Activated T-cell treated with anti-CD3 and anti-CD28 coated beads, Interleukin-2, amount 50 U/mL, for 24 hours (primary cell): ENCODE results near the gene MAOA.
A peak's percentile ranks its signal among the peaks of the same experiment; 100 is the strongest.

Experiments used
- DNase-seq: peaks from one replicate; pipeline ENCODE4 v3.0.0-alpha.2; 2020
- H3K27ac Mint-ChIP-seq: 2 replicates; pipeline ENCODE4 v1.8.0; 2020; ENCODE audit warnings: mild to moderate bottlenecking, mixed read lengths
- H3K27me3 Mint-ChIP-seq: 2 replicates; pipeline ENCODE4 v1.8.0; 2020; ENCODE audit warnings: mixed read lengths
- H3K36me3 Mint-ChIP-seq: 2 replicates; pipeline ENCODE4 v1.8.0; 2020; ENCODE audit warnings: low read depth, mixed read lengths
- H3K4me1 Mint-ChIP-seq: 2 replicates; pipeline ENCODE4 v1.8.0; 2020; ENCODE audit warnings: low read depth, mixed read lengths
- H3K4me3 Mint-ChIP-seq: 2 replicates; pipeline ENCODE4 v1.8.0; 2020; ENCODE audit warnings: mild to moderate bottlenecking, moderate library complexity, mixed read lengths
- H3K9me3 Mint-ChIP-seq: 2 replicates; pipeline ENCODE4 v1.8.0; 2020; ENCODE audit warnings: mixed read lengths

MAOA gene

DNA sequence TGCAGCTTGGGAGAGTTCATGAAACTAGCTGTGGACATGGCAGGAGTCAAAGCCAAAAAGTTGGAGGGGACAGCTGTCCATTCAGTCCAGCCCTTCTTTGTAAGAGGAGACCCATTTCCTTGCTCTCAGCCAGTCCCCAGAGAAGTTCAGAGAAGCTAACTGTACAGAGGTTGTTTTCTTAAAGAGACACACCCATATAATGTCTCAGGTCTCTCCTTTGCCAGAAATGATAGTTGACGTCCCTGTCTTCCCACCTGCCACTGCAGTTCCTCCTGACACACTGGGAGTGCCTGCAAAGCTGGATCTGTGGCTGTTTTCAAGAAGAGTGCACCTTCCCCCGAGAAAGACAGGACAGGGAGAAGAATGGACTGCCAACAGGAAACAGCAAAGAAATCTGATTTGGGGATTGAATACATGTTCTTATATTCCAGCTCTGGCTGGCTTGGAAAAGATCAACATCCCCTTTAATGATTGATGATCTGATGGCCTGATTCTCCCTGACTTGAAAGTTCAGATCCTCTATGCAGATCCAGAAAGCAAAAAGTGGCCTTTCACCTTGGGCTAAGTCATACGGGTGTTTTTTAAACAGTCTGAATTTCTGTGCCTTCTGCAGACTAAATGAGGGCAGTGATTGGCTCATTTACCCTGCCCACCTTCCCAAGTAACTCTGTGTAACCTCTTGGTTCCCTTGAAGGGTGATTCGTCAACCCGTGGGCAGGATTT is 87.2 kb downstream of the MAOA start:
- Mint-ChIP-seq H3K27ac (no peak overlapping the region), H3K4me1 (no peaks in the 10 kb centered on the region), H3K9me3 (no peaks in the 10 kb centered on the region), H3K27me3 (peaks cover 54% of the 10 kb centered on the region), H3K4me3 (no peak overlapping the region), H3K36me3 (no peaks in the 10 kb centered on the region)
- no peak for DNase-seq

- H3K36me3 Mint-ChIP-seq: no peaks in the 10 kb centered on the region
- DNase-seq: no peak
- H3K4me3 Mint-ChIP-seq: no peak overlapping the region
- peaks cover 48% of the 10 kb centered on the region for H3K27me3 Mint-ChIP-seq
- no peaks in the 10 kb centered on the region for H3K9me3 Mint-ChIP-seq
- no peak overlapping the region for H3K27ac Mint-ChIP-seq
- H3K4me1 Mint-ChIP-seq: no peaks in the 10 kb centered on the region
Measured at GRCh38 chrX:43744284-43744683, 88.2 kb downstream of the MAOA start.

DNA sequence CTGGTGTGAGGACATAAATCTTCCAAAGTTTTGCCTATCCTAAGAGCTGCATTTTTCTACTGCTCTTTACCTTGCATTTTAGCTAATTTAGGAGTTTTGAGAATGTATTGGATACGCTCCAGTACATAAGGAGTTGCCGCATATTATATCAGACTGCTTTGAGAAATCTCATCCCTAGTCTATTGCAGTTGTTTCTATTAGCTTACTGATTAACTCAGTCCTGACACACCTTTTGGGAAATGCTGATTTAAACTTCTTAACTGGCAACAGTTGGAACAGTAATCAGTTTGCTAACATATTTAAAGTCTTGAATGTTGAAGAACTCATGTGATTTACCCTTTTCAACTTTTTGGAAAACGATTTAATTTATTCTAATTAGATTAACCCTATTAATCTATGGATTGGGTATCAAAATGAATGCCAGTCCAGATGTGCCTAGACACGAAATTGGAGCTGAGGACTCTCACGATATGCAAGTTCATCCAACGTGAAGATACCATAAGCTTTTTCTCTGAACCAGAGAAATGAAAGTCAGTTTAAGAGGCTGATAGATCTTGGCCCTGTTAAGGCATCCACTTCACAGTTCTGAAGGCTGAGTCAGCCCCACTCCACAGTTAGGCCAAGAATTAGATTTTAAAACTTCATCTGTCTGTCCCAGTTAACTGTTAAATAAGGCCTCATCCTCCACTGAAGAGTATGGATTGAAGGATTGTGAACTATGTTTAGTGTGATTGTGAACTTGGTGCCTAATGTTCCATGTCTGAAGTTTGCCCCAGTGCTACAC is 90.0 kb downstream of the MAOA start:
- Mint-ChIP-seq H3K4me3 (no peak overlapping the region), H3K27me3 (peaks cover 44% of the 10 kb centered on the region), H3K4me1 (peaks cover 4% of the 10 kb centered on the region), H3K27ac (no peak overlapping the region), H3K36me3 (no peaks in the 10 kb centered on the region), H3K9me3 (no peaks in the 10 kb centered on the region)
- no peak for DNase-seq

DNA sequence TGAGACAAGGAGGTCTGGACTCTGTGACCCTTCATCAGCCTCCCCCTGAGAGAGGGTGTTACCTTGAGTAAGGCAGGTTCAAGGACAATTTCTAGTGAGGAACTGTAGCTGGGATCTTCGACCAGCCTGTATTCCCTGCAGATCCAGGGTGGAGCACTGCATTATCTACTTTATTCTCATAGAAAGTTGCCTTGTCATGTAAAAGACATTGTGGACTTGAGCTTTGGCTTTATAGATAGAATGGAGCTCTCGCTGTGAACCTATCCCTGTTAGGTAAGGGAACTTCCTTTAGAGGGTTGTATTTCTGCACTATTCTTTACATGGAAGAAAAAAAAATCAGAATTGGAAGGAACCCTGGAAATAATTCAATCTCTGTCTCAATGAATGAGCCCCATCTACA is 91.4 kb downstream of the MAOA start:
- Mint-ChIP-seq H3K27ac (no peak overlapping the region), H3K4me3 (no peak overlapping the region), H3K4me1 (peaks cover 4% of the 10 kb centered on the region), H3K27me3 (peaks cover 37% of the 10 kb centered on the region), H3K9me3 (no peaks in the 10 kb centered on the region), H3K36me3 (no peaks in the 10 kb centered on the region)
- DNase-seq: no peak

- Mint-ChIP-seq H3K27me3 (peaks cover 35% of the 10 kb centered on the region), H3K4me1 (peaks cover 4% of the 10 kb centered on the region), H3K36me3 (no peaks in the 10 kb centered on the region), H3K9me3 (no peaks in the 10 kb centered on the region), H3K27ac (no peak overlapping the region), H3K4me3 (no peak overlapping the region)
- peak; percentile 32 for DNase-seq
Measured at GRCh38 chrX:43750248-43750676, 94.2 kb downstream of the MAOA start.

- Mint-ChIP-seq H3K27ac (no peak overlapping the region), H3K27me3 (peaks cover 44% of the 10 kb centered on the region), H3K9me3 (no peaks in the 10 kb centered on the region), H3K36me3 (no peaks in the 10 kb centered on the region), H3K4me3 (no peak overlapping the region), H3K4me1 (peaks cover 4% of the 10 kb centered on the region)
- DNase-seq: no peak
Measured at GRCh38 chrX:43753637-43754036, 97.5 kb downstream of the MAOA start.

- H3K27ac Mint-ChIP-seq: no peak overlapping the region
- H3K9me3 Mint-ChIP-seq: no peaks in the 10 kb centered on the region
- peaks cover 38% of the 10 kb centered on the region for H3K27me3 Mint-ChIP-seq
Measured at GRCh38 chrX:43756076-43756475, 100.0 kb downstream of the MAOA start.

DNA sequence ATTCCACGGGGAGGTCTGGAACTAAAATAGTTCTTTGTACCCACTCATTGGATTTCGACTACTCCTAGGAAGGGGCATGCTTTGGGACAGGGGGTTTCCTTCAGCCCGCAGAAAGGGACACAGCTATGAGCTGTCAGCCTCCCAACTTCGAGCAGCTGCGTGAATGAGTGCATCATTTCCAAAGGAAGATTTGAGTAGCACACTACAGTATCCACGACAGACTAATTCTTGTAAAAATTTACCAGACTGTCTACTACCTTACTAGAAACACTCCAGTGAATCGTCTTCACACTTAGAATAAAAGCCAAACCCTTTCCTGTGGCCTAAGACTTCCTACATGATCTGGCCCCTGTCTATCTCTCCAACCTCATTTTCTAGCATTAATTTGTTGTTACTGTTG is 101.9 kb downstream of the MAOA start:
- Mint-ChIP-seq H3K27me3 (peaks cover 34% of the 10 kb centered on the region), H3K4me3 (no peak overlapping the region), H3K36me3 (no peaks in the 10 kb centered on the region), H3K9me3 (no peaks in the 10 kb centered on the region), H3K4me1 (no peaks in the 10 kb centered on the region), H3K27ac (no peak overlapping the region)
- no peak for DNase-seq

More at GRCh38 chrX:43756076-43756475, 100.0 kb downstream of the MAOA start:
- H3K36me3 Mint-ChIP-seq: no peaks in the 10 kb centered on the region
- DNase-seq: no peak
- H3K4me1 Mint-ChIP-seq: no peaks in the 10 kb centered on the region
- H3K4me3 Mint-ChIP-seq: no peak overlapping the region

- no peak for DNase-seq
- Mint-ChIP-seq H3K4me3 (no peak overlapping the region), H3K9me3 (no peaks in the 10 kb centered on the region), H3K4me1 (no peaks in the 10 kb centered on the region), H3K36me3 (no peaks in the 10 kb centered on the region), H3K27ac (no peak overlapping the region), H3K27me3 (peaks cover 45% of the 10 kb centered on the region)
Measured at GRCh38 chrX:43785930-43786591, 130.0 kb downstream of the MAOA start.
